GM18508 (cell line): Measurements from ENCODE around the gene CELSR1.

Experiments used
- ATAC-seq: cut with Tn5 transposase; IDR thresholded peaks from one replicate; pipeline ENCODE4 v1.9.1; 2021; ENCODE audit warnings: moderate number of reproducible peaks; ENCODE audit not compliant: insufficient read depth, unreplicated experiment

Gene CELSR1

GRCh38 chr22:46537225-46537945 is at the start of gene CELSR1:
Gene CELSR1 (minus strand): TSS chr22:46537620. CDS start chr22:46537170, 450 bp downstream.
- no peak for ATAC-seq

GRCh38 chr22:46587061-46587460 is 49.6 kb upstream of the CELSR1 start:
- ATAC-seq = no peak

GRCh38 chr22:46586531-46587011 is 49.2 kb upstream of the CELSR1 start:
- ATAC-seq = no peak

- ATAC-seq = no peak
Measured at GRCh38 chr22:46586123-46586519, 48.7 kb upstream of the CELSR1 start.

- no peak for ATAC-seq
Measured at GRCh38 chr22:46585340-46586122, 48.1 kb upstream of the CELSR1 start.

- no peak for ATAC-seq
Measured at GRCh38 chr22:46584081-46584921, 46.9 kb upstream of the CELSR1 start.

GRCh38 chr22:46583571-46583970 is 46.2 kb upstream of the CELSR1 start:
- ATAC-seq = no peak

- ATAC-seq = no peak
Measured at GRCh38 chr22:46582281-46582933, 45.0 kb upstream of the CELSR1 start.

- ATAC-seq = no peak
Measured at GRCh38 chr22:46581538-46582244, 44.3 kb upstream of the CELSR1 start.

- ATAC-seq = no peak
Measured at GRCh38 chr22:46580940-46581537, 43.6 kb upstream of the CELSR1 start.

GRCh38 chr22:46579751-46580449 is 42.5 kb upstream of the CELSR1 start:
- no peak for ATAC-seq

- ATAC-seq = no peak
Measured at GRCh38 chr22:46578824-46579561, 41.6 kb upstream of the CELSR1 start.

GRCh38 chr22:46578251-46578823 is 40.9 kb upstream of the CELSR1 start:
- ATAC-seq = no peak

- ATAC-seq = no peak
Measured at GRCh38 chr22:46577368-46578249, 40.2 kb upstream of the CELSR1 start.

GRCh38 chr22:46576556-46577367 is 39.3 kb upstream of the CELSR1 start:
- ATAC-seq = no peak
